Measurements from ENCODE around the gene AHNAK2.
"Not testable (repeated sequence)": the region's sequence is repeated elsewhere in the genome, so short reads cannot be mapped to it uniquely, and the experiment has no call there.

Gene AHNAK2

GRCh38 chr14:104977681-104978653, at the start of gene AHNAK2:
Gene AHNAK2 (minus strand): TSS chr14:104978374. CDS start chr14:104978237, 137 bp downstream.
- DNase-seq, result peak; percentile 60

- DNase-seq, result not testable (repeated sequence)
Observed at GRCh38 chr14:105027718-105028117, 49.5 kb upstream of the AHNAK2 start.

GRCh38 chr14:105026802-105027563, 48.8 kb upstream of the AHNAK2 start:
- DNase-seq, result no peak

- DNase-seq, result no peak
Observed at GRCh38 chr14:105026033-105026785, 48.0 kb upstream of the AHNAK2 start.

- DNase-seq, result no peak
Observed at GRCh38 chr14:105025429-105025828, 47.3 kb upstream of the AHNAK2 start.

- no peak for DNase-seq
Observed at GRCh38 chr14:105023791-105024480, 45.8 kb upstream of the AHNAK2 start.

- no peak for DNase-seq
Observed at GRCh38 chr14:105023144-105023543, 45.0 kb upstream of the AHNAK2 start.

GRCh38 chr14:105022276-105022670, 44.1 kb upstream of the AHNAK2 start:
- DNase-seq, result no peak

- DNase-seq, result peak; percentile 53
Observed at GRCh38 chr14:105021656-105022275, 43.6 kb upstream of the AHNAK2 start.

GRCh38 chr14:105020815-105021655, 42.9 kb upstream of the AHNAK2 start, which contains the start of gene CDCA4:
Gene CDCA4 (minus strand): TSS chr14:105021083. CDS start chr14:105011929, 9,154 bp downstream.
- DNase-seq, result peak; percentile 99

GRCh38 chr14:105019861-105020814, 42.0 kb upstream of the AHNAK2 start:
- DNase-seq, result peak; percentile 64

GRCh38 chr14:105018414-105018813, 40.2 kb upstream of the AHNAK2 start:
- DNase-seq, result no peak

- no peak for DNase-seq
Observed at GRCh38 chr14:105015905-105016304, 37.7 kb upstream of the AHNAK2 start.

GRCh38 chr14:105015242-105015641, 37.1 kb upstream of the AHNAK2 start:
- peak; percentile 32 for DNase-seq

- DNase-seq, result no peak
Observed at GRCh38 chr14:105014631-105015030, 36.5 kb upstream of the AHNAK2 start.

- DNase-seq, result no peak
Observed at GRCh38 chr14:105014032-105014431, 35.9 kb upstream of the AHNAK2 start.

GRCh38 chr14:105013150-105013785, 35.1 kb upstream of the AHNAK2 start:
- no peak for DNase-seq

GRCh38 chr14:105012171-105012985, 34.2 kb upstream of the AHNAK2 start:
- peak; percentile 17 for DNase-seq

Measured in CD4-positive, alpha-beta T cell treated with Interleukin-17A for 4 hours (primary cell).